Activated CD8-positive, alpha-beta T cell treated with anti-CD3 and anti-CD28 coated beads for 36 hours (primary cell): Measurements from ENCODE around the gene SERAC1. TPM values are rescaled to one million over a fixed set of nuclear protein-coding genes. Genes with fewer than 3 reads are reported as not detected.

Experiments used
- ATAC-seq: fragments of 200-7000 bp; cut with Tn5 transposase; one replicate; pipeline ENCODE4 v1.10.0; 2021; ENCODE audit warnings: mild to moderate bottlenecking, moderate library complexity
- CTCF ChIA-PET: fragments of 350-600 bp; sonication (Branson Sonifier 250); formaldehyde crosslinking; loops from one replicate; lab custom pipeline; 2021; ENCODE audit warnings: antibody characterized with exemption; lab: Charles Lee
- POLR2A ChIA-PET: fragments of 350-600 bp; sonication (Branson Sonifier 250); formaldehyde crosslinking; loops from one replicate; lab custom pipeline; 2021; ENCODE audit warnings: antibody characterized with exemption; lab: Charles Lee
- DNase-seq: peaks from one replicate; pipeline ENCODE4 v3.0.0-alpha.2; 2020
- H3K27ac Mint-ChIP-seq: one replicate; pipeline ENCODE4 v1.8.0; 2021; ENCODE audit warnings: mild to moderate bottlenecking, mixed read lengths
- H3K27me3 Mint-ChIP-seq: one replicate; pipeline ENCODE4 v1.8.0; 2021; ENCODE audit warnings: mixed read lengths
- H3K36me3 Mint-ChIP-seq: one replicate; pipeline ENCODE4 v1.8.0; 2021; ENCODE audit warnings: low read depth, mixed read lengths
- H3K4me1 Mint-ChIP-seq: one replicate; pipeline ENCODE4 v1.8.0; 2021; ENCODE audit warnings: low read depth, mixed read lengths
- H3K4me3 Mint-ChIP-seq: one replicate; pipeline ENCODE4 v1.8.0; 2021; ENCODE audit warnings: mild to moderate bottlenecking, moderate library complexity, mixed read lengths
- H3K9me3 Mint-ChIP-seq: one replicate; pipeline ENCODE4 v1.8.0; 2021; ENCODE audit warnings: mixed read lengths
- CTCF ChIP-seq: fragments of 200-600 bp; IDR thresholded peaks from one replicate; pipeline ENCODE4 v1.8.0; 2022; ENCODE audit warnings: antibody characterized with exemption, mild to moderate bottlenecking
- intact Hi-C: fragments of 100-400 bp; cut with micrococcal nuclease; formaldehyde crosslinking; loops from one replicate; pipeline ENCODE4 v1.10.0; 2022
- total RNA-seq, 2 experiments: library from RNA; stranded (reverse); gene quantifications; one replicate each; pipeline ENCODE4 v1.2.3, GENCODE V29; 2021

Gene SERAC1
- total RNA-seq, 2 experiments from 2014 or later, result 4.2 to 5.4 TPM

DNA sequence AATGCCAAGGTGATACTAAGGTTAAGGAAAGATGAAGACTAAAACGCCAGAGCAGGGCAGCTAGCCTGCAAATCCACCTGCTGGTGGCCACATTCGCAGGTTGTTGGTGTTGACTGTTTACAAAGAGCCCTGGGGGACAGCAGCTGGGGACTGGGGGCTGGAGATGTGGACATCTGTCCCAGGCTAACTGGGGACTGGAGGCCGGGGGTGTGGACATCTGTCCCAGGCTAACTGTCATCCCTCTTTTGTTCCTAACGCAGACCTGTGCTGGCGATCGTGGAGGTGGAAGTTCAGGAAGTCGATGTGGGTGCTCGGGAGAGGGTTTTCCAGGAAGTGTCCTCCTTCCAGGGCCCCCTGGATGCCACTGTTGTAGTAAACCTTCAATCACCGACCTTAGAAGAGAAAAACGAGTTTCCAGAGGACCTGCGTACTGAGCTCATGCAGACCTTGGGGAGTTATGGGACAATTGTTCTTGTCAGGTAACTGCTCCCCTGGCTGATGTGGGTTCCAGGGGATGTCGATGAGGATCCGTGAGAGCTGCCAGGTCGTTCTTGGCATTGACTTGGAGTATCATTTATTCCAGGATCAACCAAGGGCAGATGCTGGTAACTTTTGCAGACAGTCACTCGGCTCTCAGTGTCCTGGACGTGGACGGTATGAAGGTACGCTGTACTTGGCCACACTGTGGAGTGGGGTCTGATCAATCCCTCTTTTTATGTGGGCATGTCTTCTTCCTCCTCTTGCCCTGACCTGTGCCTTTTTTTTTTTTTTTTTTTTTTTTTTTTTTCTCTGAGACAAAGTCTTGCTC is 87.0 kb downstream of the SERAC1 start:
- ATAC-seq, result no peak
- CTCF ChIA-PET, result interaction anchor here (1.2 to 2.0 kb wide), 2 partner anchors 9 to 55 kb away, joined by 4 to 7 read pairs; no protein-coding TSS in a partner anchor
- POLR2A ChIA-PET, result no interaction called here
- Mint-ChIP-seq H3K36me3 (peaks cover 32% of the 10 kb centered on the region), H3K27me3 (no peaks in the 10 kb centered on the region), H3K9me3 (no peaks in the 10 kb centered on the region), H3K4me3 (no peak overlapping the region), H3K4me1 (no peaks in the 10 kb centered on the region), H3K27ac (no peak overlapping the region)
- no peak for TF ChIP-seq CTCF
- intact Hi-C loops, result no loop called here
- no peak for DNase-seq

DNA sequence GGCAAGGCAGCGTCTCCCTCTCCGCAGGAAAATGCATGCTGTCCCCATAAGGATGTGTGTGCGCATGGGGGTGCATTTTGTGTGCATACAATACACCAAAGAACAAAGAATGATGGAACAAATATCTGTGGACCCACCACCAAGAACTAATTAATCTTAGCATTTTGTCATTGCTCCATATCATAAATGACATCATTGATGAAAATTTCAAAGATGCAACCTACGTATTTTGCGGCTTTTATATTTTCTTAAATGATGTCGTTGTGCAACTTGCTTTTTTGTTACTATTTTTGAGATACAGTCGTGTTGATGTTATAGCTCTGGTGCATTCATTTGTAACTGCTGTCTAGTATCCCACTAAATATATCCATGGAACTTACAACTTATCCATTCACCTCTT is 89.7 kb downstream of the SERAC1 start:
- H3K27ac Mint-ChIP-seq, result no peak overlapping the region
- ChIA-PET CTCF (interaction anchor here (2.0 kb wide), 1 partner anchor 52 kb away, joined by 6 read pairs; no protein-coding TSS in a partner anchor), POLR2A (no interaction called here)
- intact Hi-C loops, result no loop called here
- H3K27me3 Mint-ChIP-seq, result no peaks in the 10 kb centered on the region
- no peak for ATAC-seq
- DNase-seq, result no peak
- peaks cover 34% of the 10 kb centered on the region for H3K36me3 Mint-ChIP-seq
- no peak for TF ChIP-seq CTCF
- H3K4me3 Mint-ChIP-seq, result no peak overlapping the region
- no peaks in the 10 kb centered on the region for H3K4me1 Mint-ChIP-seq
- H3K9me3 Mint-ChIP-seq, result no peaks in the 10 kb centered on the region

DNA sequence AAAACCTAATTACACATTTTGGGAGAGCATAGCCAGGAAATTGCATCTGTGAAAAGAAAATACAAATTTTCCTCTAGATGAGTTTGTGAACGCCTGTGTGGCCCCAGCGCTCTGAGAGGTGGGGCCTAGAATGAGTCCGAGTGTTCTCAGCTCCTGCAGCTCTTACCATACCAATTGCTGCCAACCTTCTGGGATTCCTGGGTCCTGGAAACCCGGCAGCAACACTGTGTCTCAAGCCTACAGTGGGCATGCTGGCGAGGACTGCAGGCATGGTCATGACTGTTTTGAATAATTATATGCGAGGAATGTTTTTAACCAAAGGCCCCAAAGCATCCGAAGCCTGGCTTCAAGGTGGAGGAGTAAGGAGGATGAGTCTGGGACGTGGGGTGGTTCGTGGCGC is 90.4 kb downstream of the SERAC1 start:
- no peak for ATAC-seq
- intact Hi-C loops, result no loop called here
- no peak for TF ChIP-seq CTCF
- Mint-ChIP-seq H3K36me3 (peaks cover 31% of the 10 kb centered on the region), H3K27ac (no peak overlapping the region), H3K9me3 (no peaks in the 10 kb centered on the region), H3K27me3 (no peaks in the 10 kb centered on the region), H3K4me1 (no peaks in the 10 kb centered on the region), H3K4me3 (no peak overlapping the region)
- no peak for DNase-seq
- POLR2A ChIA-PET, result no interaction called here
- CTCF ChIA-PET, result interaction anchor here (2.0 kb wide), 1 partner anchor 51 kb away, joined by 6 read pairs; no protein-coding TSS in a partner anchor

DNA sequence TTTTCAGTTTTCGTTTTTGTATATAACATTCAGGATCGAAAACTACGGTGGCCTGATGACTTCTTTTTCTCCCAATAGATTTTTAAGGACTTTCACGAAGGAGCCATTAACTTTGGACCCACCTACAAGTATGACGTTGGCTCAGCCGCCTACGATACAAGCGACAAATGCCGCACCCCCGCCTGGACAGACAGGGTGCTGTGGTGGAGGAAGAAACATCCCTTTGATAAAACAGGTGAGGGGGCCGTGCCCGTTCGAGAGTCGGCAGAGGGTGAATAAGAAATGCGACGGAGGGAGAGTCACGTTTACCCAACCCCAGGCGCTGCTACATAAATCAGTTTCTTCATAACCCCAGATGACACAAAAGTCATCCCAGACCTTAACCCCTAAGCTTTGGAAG is 91.5 kb downstream of the SERAC1 start:
- DNase-seq (no peak), ATAC-seq (no peak)
- H3K36me3 Mint-ChIP-seq, result peaks cover 34% of the 10 kb centered on the region
- H3K9me3 Mint-ChIP-seq, result no peaks in the 10 kb centered on the region
- H3K4me1 Mint-ChIP-seq, result peaks cover 6% of the 10 kb centered on the region
- POLR2A ChIA-PET, result no interaction called here
- H3K27me3 Mint-ChIP-seq, result no peaks in the 10 kb centered on the region
- no peak overlapping the region for H3K27ac Mint-ChIP-seq
- CTCF ChIA-PET, result no interaction called here
- intact Hi-C loops, result no loop called here
- no peak overlapping the region for H3K4me3 Mint-ChIP-seq
- TF ChIP-seq CTCF, result no peak

GRCh38 chr6:158073776-158074175 is 94.3 kb downstream of the SERAC1 start:
- no peak overlapping the region for H3K4me3 Mint-ChIP-seq
- H3K4me1 Mint-ChIP-seq, result peaks cover 16% of the 10 kb centered on the region
- peaks cover 26% of the 10 kb centered on the region for H3K36me3 Mint-ChIP-seq
- DNase-seq (no peak), ATAC-seq (no peak)
- no peaks in the 10 kb centered on the region for H3K27me3 Mint-ChIP-seq
- H3K9me3 Mint-ChIP-seq, result no peaks in the 10 kb centered on the region
- H3K27ac Mint-ChIP-seq, result no peak overlapping the region
- CTCF ChIA-PET, result interaction anchor here (0.9 to 6.0 kb wide), 13 partner anchors 10 to 759 kb away, joined by 3 to 33 read pairs (median 3); no protein-coding TSS in a partner anchor
- POLR2A ChIA-PET, result interaction anchor here (1.2 kb wide), 1 partner anchor 310 kb away, joined by 3 read pairs; no protein-coding TSS in a partner anchor
- intact Hi-C loops, result loop anchor here (5.0 kb wide), 1 partner anchor 91 kb away; the partner anchor contains the start of gene SYNJ2
- TF ChIP-seq CTCF, result no peak
